Transverse colon (tissue), 3 donors: ENCODE measurements around the gene SUN2.

Experiments
- EP300 ChIP-seq: sonication (generic); formaldehyde crosslinking; IDR thresholded peaks from one replicate; pipeline ENCODE4 v1.6.1; 2017; ENCODE audit warnings: antibody characterized with exemption, low read depth
- POLR2A ChIP-seq: fragments of 450-650 bp; IDR thresholded peaks from one replicate; pipeline ENCODE4 v1.6.1; 2016; ENCODE audit warnings: antibody characterized with exemption, mild to moderate bottlenecking, moderate library complexity
- POLR2AphosphoS5 ChIP-seq, 3 donors: sonication (generic); formaldehyde crosslinking; IDR thresholded peaks; one replicate each; pipeline ENCODE4 v1.6.1; 2016; ENCODE audit warnings: antibody characterized with exemption in 3 of 3

- TF ChIP-seq EP300 (no peak), POLR2A (no peak), POLR2AphosphoS5 (IDR thresholded peaks at IDR 0.05) (peak in 2 of 3 donors; percentile 23 to 55)
Measured at GRCh38 chr22:38718414-38718813, 37.4 kb downstream of the SUN2 start.
